ENCODE results near the gene SMIM36. TPM values are rescaled to one million over a fixed set of nuclear protein-coding genes. Genes with fewer than 3 reads are reported as not detected.

Gene SMIM36
- total RNA-seq, 1 experiment from 2014 or later: not detected

GRCh38 chr17:55440391-55440790, 70.9 kb downstream of the SMIM36 start:
- ATAC-seq: no peak
- Mint-ChIP-seq H3K9me3 (peaks cover 7% of the 10 kb centered on the region), H3K36me3 (peaks cover 6% of the 10 kb centered on the region; the same call in 1 of the 2 replicates), H3K27ac (no peak overlapping the region), H3K4me1 (peaks cover 47% of the 10 kb centered on the region), H3K4me3 (no peak overlapping the region), H3K27me3 (ENCODE audit: low read depth) (no peaks in the 10 kb centered on the region)
- POLR2A ChIA-PET: no interaction called here
- no peak for TF ChIP-seq SMAD3 (CRISPR knock-in tag; IDR thresholded peaks at IDR 0.05; ENCODE audit: borderline replicate concordance)
- no peak for TF ChIP-seq KAT7 (CRISPR knock-in tag; IDR thresholded peaks at IDR 0.05; ENCODE audit: borderline replicate concordance)
- no peak for TF ChIP-seq MYBL2 (CRISPR knock-in tag; IDR thresholded peaks at IDR 0.05)
- TF ChIP-seq ELF4 (CRISPR knock-in tag; IDR thresholded peaks at IDR 0.05; ENCODE audit: low read depth): no peak
- no peak for TF ChIP-seq FOXJ3 (CRISPR knock-in tag; IDR thresholded peaks at IDR 0.05; ENCODE audit: borderline replicate concordance)
- no peak for TF ChIP-seq ZMAT4 (CRISPR knock-in tag; IDR thresholded peaks at IDR 0.05)
- TF ChIP-seq, protein P1, sequence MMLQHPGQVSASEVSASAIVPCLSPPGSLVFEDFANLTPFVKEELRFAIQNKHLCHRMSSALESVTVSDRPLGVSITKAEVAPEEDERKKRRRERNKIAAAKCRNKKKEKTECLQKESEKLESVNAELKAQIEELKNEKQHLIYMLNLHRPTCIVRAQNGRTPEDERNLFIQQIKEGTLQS (CRISPR knock-in tag; conservative IDR thresholded peaks at IDR 0.05): no peak
- TF ChIP-seq, protein P2, sequence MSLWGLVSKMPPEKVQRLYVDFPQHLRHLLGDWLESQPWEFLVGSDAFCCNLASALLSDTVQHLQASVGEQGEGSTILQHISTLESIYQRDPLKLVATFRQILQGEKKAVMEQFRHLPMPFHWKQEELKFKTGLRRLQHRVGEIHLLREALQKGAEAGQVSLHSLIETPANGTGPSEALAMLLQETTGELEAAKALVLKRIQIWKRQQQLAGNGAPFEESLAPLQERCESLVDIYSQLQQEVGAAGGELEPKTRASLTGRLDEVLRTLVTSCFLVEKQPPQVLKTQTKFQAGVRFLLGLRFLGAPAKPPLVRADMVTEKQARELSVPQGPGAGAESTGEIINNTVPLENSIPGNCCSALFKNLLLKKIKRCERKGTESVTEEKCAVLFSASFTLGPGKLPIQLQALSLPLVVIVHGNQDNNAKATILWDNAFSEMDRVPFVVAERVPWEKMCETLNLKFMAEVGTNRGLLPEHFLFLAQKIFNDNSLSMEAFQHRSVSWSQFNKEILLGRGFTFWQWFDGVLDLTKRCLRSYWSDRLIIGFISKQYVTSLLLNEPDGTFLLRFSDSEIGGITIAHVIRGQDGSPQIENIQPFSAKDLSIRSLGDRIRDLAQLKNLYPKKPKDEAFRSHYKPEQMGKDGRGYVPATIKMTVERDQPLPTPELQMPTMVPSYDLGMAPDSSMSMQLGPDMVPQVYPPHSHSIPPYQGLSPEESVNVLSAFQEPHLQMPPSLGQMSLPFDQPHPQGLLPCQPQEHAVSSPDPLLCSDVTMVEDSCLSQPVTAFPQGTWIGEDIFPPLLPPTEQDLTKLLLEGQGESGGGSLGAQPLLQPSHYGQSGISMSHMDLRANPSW (CRISPR knock-in tag; conservative IDR thresholded peaks at IDR 0.05; ENCODE audit: low read depth): no peak
- DNase-seq (ENCODE audit: low spot score): no peak
- CTCF ChIA-PET: no interaction called here

DNA sequence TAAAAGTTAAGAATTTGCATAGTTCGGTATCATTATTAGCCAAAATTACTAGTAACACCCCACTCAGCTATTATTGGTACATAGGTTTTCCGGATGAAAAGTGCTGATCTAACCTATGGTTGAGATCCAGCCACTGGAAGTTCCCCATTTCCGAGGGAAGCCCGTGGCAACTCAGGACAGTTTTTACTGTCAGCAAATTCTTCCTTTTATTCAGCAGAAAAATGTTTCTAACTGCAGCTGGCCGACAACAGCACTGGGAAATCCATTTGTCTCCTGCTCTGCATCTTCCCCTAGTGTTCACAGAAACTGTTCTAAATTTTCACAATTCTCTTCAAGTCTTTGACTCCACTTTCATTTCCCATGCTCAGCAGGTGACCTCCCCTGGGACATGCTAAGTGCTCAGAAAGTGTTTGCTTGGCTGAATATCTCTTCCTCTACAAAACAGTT, 74.1 kb downstream of the SMIM36 start:
- Mint-ChIP-seq H3K4me1 (peaks cover 27% of the 10 kb centered on the region), H3K36me3 (peaks cover 6% of the 10 kb centered on the region; the same call in 1 of the 2 replicates), H3K9me3 (peaks cover 7% of the 10 kb centered on the region), H3K27ac (peak overlapping the region; percentile 61), H3K27me3 (ENCODE audit: low read depth) (no peaks in the 10 kb centered on the region), H3K4me3 (no peak overlapping the region)
- DNase-seq (ENCODE audit: low spot score): no peak
- TF ChIP-seq, protein P3, sequence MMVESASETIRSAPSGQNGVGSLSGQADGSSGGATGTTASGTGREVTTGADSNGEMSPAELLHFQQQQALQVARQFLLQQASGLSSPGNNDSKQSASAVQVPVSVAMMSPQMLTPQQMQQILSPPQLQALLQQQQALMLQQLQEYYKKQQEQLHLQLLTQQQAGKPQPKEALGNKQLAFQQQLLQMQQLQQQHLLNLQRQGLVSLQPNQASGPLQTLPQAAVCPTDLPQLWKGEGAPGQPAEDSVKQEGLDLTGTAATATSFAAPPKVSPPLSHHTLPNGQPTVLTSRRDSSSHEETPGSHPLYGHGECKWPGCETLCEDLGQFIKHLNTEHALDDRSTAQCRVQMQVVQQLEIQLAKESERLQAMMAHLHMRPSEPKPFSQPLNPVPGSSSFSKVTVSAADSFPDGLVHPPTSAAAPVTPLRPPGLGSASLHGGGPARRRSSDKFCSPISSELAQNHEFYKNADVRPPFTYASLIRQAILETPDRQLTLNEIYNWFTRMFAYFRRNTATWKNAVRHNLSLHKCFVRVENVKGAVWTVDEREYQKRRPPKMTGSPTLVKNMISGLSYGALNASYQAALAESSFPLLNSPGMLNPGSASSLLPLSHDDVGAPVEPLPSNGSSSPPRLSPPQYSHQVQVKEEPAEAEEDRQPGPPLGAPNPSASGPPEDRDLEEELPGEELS (CRISPR knock-in tag; IDR thresholded peaks at IDR 0.05): no peak
- TF ChIP-seq CREB1 (CRISPR knock-in tag; IDR thresholded peaks at IDR 0.05) (no peak), ZNF121 (CRISPR knock-in tag; IDR thresholded peaks at IDR 0.05) (no peak), SP1 (CRISPR knock-in tag; conservative IDR thresholded peaks at IDR 0.05) (no peak), ELF4 (CRISPR knock-in tag; IDR thresholded peaks at IDR 0.05; ENCODE audit: low read depth) (no peak), EMX1 (CRISPR knock-in tag; IDR thresholded peaks at IDR 0.05) (no peak)
- TF ChIP-seq, protein P4, sequence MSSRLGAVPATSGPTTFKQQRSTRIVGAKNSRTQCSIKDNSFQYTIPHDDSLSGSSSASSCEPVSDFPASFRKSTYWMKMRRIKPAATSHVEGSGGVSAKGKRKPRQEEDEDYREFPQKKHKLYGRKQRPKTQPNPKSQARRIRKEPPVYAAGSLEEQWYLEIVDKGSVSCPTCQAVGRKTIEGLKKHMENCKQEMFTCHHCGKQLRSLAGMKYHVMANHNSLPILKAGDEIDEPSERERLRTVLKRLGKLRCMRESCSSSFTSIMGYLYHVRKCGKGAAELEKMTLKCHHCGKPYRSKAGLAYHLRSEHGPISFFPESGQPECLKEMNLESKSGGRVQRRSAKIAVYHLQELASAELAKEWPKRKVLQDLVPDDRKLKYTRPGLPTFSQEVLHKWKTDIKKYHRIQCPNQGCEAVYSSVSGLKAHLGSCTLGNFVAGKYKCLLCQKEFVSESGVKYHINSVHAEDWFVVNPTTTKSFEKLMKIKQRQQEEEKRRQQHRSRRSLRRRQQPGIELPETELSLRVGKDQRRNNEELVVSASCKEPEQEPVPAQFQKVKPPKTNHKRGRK (CRISPR knock-in tag; IDR thresholded peaks at IDR 0.05; ENCODE audit: borderline replicate concordance): no peak
- POLR2A ChIA-PET: no interaction called here
- CTCF ChIA-PET: no interaction called here
- no peak for ATAC-seq
